Measurements from ENCODE around the gene AUNIP.

AUNIP gene

DNA sequence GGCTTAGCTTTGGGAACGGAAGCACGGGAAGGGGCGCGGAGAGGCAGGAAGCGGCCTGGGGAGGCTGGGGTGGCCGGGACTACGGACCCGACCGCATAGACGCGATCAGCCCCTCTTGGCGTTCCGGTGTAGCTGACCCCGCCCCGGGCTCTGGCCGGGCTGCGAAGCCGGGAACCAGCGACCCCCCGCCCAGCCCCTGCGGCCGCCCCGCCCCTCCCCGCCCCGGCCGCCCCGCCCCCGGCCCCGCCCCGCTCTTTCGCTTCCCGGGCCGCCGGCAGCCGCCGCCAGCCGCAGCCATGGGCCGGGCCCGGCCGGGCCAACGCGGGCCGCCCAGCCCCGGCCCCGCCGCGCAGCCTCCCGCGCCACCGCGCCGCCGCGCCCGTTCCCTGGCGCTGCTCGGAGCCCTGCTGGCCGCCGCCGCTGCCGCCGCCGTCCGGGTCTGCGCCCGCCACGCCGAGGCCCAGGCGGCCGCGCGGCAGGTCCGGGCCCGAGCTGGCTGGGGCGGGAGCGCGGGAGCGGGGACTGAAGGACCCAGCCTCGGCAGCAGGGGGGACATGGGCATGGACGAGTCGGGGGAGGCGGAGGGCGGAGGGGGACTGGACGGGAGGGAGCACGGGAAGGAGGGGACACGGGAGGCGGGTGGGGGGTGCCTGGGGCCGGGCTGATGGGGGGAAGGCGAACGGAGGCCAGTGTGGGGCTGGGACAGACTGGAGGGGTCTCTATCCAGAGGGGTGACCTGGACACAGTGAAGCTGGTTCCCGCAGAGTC, 59.1 kb downstream of the AUNIP start, which contains the start of gene SELENON:
SELENON (plus strand) TSS at position 259 of the 768 bp plus-strand sequence; CDS start at position 297, 38 bp downstream.
- H3K9me3 ChIP-seq (ENCODE audit: control insufficient read depth in 2 of 2, low read length in 2 of 2): no peaks in the 10 kb centered on the region
- H3K4me1 ChIP-seq (ENCODE audit: control insufficient read depth, insufficient read depth, low read length): peaks cover 53% of the 10 kb centered on the region
- peak within 1 kb of the TSS; percentile 63 to 84 for H3K4me3 ChIP-seq (ENCODE audit: low read length in 2 of 2)
- H3K27me3 ChIP-seq (ENCODE audit: control insufficient read depth in 1 of 2, insufficient read depth in 2 of 2, low read length in 2 of 2): no peaks in the 10 kb centered on the region
- peaks cover under 1 to 3% of the 10 kb centered on the region in 2 donors for H3K36me3 ChIP-seq (ENCODE audit: control insufficient read depth in 2 of 2, insufficient read depth in 2 of 2, low read length in 2 of 2)
- peak within 1 kb of the TSS; percentile 75 to 76 for H3K9ac ChIP-seq (ENCODE audit: low read length in 2 of 2)
- peak within 1 kb of the TSS; percentile 75 for H3K27ac ChIP-seq (ENCODE audit: low read length)

DNA sequence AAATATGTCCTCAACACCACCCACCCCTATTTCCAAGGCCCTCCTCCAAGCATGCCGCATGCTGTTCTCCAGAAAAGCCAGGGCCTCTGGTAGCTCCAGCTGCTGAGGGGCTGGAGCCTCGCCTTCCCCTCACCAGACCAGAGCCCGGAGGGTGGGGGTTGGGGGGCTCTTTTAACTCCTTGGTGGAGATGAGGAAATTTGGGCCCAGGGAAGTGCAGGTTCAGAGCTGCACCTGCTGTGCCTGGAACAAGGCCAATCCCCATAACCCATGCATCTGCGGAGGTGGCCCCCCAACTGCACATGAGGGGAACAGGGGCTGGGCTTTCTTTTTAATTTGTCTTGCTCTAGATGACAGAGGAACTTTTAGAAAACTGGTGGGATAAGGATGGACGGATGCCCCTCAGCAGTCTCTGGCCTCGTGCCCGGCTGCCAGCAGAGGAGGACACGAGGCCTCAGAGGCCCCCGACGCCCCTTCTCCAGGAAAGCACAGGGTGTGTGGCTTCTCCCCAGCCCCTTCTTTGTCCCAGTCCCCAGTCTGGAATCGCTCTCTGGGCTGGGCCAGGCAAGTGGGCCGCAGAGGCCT, 59.8 kb downstream of the AUNIP start:
- peak overlapping the region; percentile 75 to 76 for H3K9ac ChIP-seq (ENCODE audit: low read length in 2 of 2)
- peaks cover 48% of the 10 kb centered on the region for H3K4me1 ChIP-seq (ENCODE audit: control insufficient read depth, insufficient read depth, low read length)
- peak overlapping the region; percentile 42 to 74 for H3K4me3 ChIP-seq (ENCODE audit: low read length in 2 of 2)

DNA sequence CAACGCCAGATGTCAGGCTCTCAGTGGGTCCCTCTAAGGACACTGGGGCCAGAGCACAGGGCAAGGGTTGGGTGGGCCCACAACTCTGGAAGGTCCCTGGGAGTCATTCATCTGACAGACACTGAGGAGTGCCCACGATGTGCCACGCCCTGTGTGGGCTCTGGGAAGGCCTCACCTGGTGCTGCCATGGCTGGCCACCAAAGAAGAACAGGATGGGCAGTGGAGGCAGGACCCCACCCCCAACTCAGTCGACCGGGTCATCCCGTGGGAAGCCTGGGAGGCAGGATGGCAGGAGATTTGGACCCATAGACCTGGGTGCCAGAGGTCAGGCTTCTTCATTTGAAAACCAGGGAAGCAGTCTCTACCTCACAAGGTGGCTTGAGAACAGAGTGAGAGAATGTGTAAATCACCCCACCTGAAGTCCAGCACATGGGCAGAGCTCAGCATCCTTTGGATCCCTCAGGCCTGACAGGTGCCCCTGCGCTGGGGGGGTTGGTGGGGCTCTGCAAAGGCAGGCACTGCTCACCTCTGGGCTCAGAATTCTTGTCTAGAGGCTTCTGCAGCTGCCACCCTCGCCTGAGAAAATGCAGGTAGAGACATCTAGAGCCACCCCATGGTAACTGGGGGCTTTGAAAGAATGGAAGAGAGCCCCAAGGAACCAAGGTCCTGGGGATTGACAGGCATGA, 60.4 kb downstream of the AUNIP start:
- Histone ChIP-seq H3K9ac (ENCODE audit: low read length in 2 of 2) (no peak overlapping the region), H3K9me3 (ENCODE audit: control insufficient read depth in 2 of 2, low read length in 2 of 2) (no peaks in the 10 kb centered on the region), H3K27me3 (ENCODE audit: control insufficient read depth in 1 of 2, insufficient read depth in 2 of 2, low read length in 2 of 2) (no peaks in the 10 kb centered on the region), H3K4me1 (ENCODE audit: control insufficient read depth, insufficient read depth, low read length) (peaks cover 44% of the 10 kb centered on the region), H3K27ac (ENCODE audit: low read length) (peak overlapping the region; percentile 75), H3K36me3 (ENCODE audit: control insufficient read depth in 2 of 2, insufficient read depth in 2 of 2, low read length in 2 of 2) (no peaks in the 10 kb centered on the region), H3K4me3 (ENCODE audit: low read length in 2 of 2) (no peak overlapping the region)

More for the DNA sequence above, 59.8 kb downstream of the AUNIP start:
- H3K27me3 ChIP-seq (ENCODE audit: control insufficient read depth in 1 of 2, insufficient read depth in 2 of 2, low read length in 2 of 2): no peaks in the 10 kb centered on the region
- no peaks in the 10 kb centered on the region for H3K36me3 ChIP-seq (ENCODE audit: control insufficient read depth in 2 of 2, insufficient read depth in 2 of 2, low read length in 2 of 2)
- H3K9me3 ChIP-seq (ENCODE audit: control insufficient read depth in 2 of 2, low read length in 2 of 2): no peaks in the 10 kb centered on the region
- peak overlapping the region; percentile 75 for H3K27ac ChIP-seq (ENCODE audit: low read length)

DNA sequence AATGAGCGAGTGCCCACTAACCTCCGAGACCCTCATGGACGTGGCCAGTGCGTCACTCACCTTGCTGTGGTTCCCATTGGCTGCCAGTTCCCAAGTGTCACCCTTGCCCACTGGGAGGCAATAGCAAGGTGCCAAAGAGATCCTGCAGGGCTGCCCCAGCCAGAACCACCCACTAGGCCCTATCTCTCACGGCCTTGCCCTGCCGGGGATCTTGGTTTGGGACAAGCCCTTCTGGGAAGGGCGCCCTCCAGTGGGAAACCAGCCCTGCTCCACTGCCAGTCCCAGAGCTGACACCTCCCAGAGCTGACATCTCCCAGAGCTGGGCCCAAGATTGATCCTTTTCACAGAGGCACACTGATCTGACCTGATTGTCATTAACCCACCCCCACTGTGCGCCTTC, 61.3 kb downstream of the AUNIP start:
- Histone ChIP-seq H3K27me3 (ENCODE audit: control insufficient read depth in 1 of 2, insufficient read depth in 2 of 2, low read length in 2 of 2) (no peaks in the 10 kb centered on the region), H3K36me3 (ENCODE audit: control insufficient read depth in 2 of 2, insufficient read depth in 2 of 2, low read length in 2 of 2) (no peaks in the 10 kb centered on the region), H3K9ac (ENCODE audit: low read length in 2 of 2) (no peak overlapping the region), H3K4me3 (ENCODE audit: low read length in 2 of 2) (no peak overlapping the region), H3K4me1 (ENCODE audit: control insufficient read depth, insufficient read depth, low read length) (peaks cover 43% of the 10 kb centered on the region), H3K9me3 (ENCODE audit: control insufficient read depth in 2 of 2, low read length in 2 of 2) (no peaks in the 10 kb centered on the region), H3K27ac (ENCODE audit: low read length) (no peak overlapping the region)

DNA sequence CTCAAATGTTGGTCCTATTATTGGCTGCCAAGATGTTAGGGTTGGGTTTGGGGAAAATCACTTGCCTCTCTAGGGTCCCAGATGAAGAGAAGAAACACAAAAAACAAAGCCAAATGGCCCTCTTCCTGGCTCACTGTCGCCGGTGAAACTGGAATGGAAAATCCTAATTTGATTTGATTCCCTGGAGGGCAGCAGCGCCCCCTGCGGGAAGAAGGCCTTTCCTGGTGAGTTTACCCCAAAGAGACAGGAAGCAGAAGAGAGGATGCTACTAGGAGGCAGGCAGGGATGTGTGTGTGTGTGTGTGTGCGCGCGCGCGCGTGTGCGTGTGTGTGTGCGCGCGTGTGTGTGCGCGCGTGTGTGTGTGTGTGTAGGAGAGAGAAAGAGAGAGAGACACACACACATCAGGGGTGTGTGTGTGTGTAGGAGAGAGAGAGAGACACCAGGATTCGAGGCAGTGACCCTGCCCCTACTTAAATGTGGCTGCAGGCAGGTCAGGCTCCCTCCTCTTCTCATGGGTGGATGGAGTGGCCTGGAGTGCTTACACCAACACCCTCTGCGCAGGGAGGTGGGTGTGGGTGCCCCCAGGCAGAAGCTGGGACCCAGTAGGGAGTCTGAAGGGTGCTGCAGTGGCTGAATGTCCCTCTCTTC, 62.3 kb downstream of the AUNIP start:
- H3K27ac ChIP-seq (ENCODE audit: low read length): no peak overlapping the region
- H3K4me1 ChIP-seq (ENCODE audit: control insufficient read depth, insufficient read depth, low read length): peaks cover 37% of the 10 kb centered on the region
- H3K36me3 ChIP-seq (ENCODE audit: control insufficient read depth in 2 of 2, insufficient read depth in 2 of 2, low read length in 2 of 2): no peaks in the 10 kb centered on the region
- no peaks in the 10 kb centered on the region for H3K9me3 ChIP-seq (ENCODE audit: control insufficient read depth in 2 of 2, low read length in 2 of 2)
- H3K9ac ChIP-seq (ENCODE audit: low read length in 2 of 2): peak overlapping the region in 1 of 2 donors; percentile 47
- peak overlapping the region in 1 of 2 donors; percentile 47 for H3K4me3 ChIP-seq (ENCODE audit: low read length in 2 of 2)
- no peaks in the 10 kb centered on the region for H3K27me3 ChIP-seq (ENCODE audit: control insufficient read depth in 1 of 2, insufficient read depth in 2 of 2, low read length in 2 of 2)

DNA sequence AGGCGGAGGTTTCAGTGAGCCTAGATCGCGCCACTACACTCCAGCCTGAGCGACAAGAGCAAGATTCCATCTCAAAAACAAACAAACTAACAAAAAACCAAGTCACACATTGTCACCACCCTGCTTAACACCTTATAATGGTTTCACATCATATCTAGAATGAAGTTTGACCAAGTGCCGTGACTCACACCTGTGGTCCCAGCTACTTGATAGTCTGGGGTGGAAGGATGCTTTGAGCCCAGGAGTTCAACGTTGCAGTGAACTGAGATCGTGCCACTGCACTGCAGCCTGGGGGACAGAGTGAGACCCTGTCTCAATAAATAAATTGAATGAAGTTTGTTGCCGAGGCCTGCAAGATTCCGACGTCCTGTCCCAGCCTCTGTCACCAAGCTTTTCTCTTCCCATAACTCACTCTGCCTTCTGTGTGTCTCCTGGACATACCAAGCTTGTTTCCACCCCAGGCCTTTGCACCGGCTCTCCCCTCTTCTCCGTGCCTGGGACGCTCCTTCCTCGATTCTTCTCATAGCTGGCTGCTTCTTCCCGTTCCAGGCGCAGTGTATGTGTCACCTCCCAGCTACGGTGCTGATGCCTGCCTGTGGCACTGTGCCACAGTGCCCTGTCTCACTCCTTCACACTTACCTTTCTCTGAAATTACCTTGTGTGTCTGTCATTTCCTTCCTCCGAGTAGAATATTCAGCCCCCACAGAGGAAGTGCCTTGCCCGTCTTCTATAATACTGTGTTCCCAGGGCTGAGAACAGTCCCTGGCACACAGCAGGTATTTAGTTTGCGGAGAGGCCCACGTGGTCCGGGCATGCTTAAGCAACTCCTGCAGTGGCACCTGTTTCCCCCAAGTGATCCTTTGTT, 63.1 kb downstream of the AUNIP start:
- H3K27ac ChIP-seq (ENCODE audit: low read length): no peak overlapping the region
- H3K36me3 ChIP-seq (ENCODE audit: control insufficient read depth in 2 of 2, insufficient read depth in 2 of 2, low read length in 2 of 2): no peaks in the 10 kb centered on the region
- H3K4me1 ChIP-seq (ENCODE audit: control insufficient read depth, insufficient read depth, low read length): peaks cover 35% of the 10 kb centered on the region
- no peaks in the 10 kb centered on the region for H3K9me3 ChIP-seq (ENCODE audit: control insufficient read depth in 2 of 2, low read length in 2 of 2)
- peak overlapping the region in 1 of 2 donors; percentile 47 for H3K9ac ChIP-seq (ENCODE audit: low read length in 2 of 2)
- peak overlapping the region in 1 of 2 donors; percentile 47 for H3K4me3 ChIP-seq (ENCODE audit: low read length in 2 of 2)
- no peaks in the 10 kb centered on the region for H3K27me3 ChIP-seq (ENCODE audit: control insufficient read depth in 1 of 2, insufficient read depth in 2 of 2, low read length in 2 of 2)

DNA sequence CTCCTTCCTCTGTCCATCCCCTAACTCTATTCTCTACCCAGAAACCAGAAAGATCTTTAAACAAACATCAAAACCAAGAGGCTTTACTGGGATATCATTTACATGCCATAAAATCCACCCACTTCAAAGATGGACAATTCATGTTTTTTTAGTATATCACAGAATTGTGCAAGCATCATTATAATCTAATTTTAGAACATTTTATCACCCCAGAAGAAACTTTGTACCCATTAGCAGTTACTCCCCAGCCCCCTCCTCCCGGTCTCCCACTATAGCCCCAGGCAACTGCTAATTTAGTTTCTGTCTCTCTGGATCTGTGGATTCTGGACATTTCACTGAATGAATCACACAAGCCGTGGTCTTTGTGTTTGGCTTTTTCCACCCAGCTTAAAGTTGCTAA, 64.0 kb downstream of the AUNIP start:
- no peak overlapping the region for H3K4me3 ChIP-seq (ENCODE audit: low read length in 2 of 2)
- H3K4me1 ChIP-seq (ENCODE audit: control insufficient read depth, insufficient read depth, low read length): peaks cover 28% of the 10 kb centered on the region
- no peaks in the 10 kb centered on the region for H3K27me3 ChIP-seq (ENCODE audit: control insufficient read depth in 1 of 2, insufficient read depth in 2 of 2, low read length in 2 of 2)
- H3K9me3 ChIP-seq (ENCODE audit: control insufficient read depth in 2 of 2, low read length in 2 of 2): no peaks in the 10 kb centered on the region
- no peaks in the 10 kb centered on the region for H3K36me3 ChIP-seq (ENCODE audit: control insufficient read depth in 2 of 2, insufficient read depth in 2 of 2, low read length in 2 of 2)
- no peak overlapping the region for H3K9ac ChIP-seq (ENCODE audit: low read length in 2 of 2)
- no peak overlapping the region for H3K27ac ChIP-seq (ENCODE audit: low read length)

DNA sequence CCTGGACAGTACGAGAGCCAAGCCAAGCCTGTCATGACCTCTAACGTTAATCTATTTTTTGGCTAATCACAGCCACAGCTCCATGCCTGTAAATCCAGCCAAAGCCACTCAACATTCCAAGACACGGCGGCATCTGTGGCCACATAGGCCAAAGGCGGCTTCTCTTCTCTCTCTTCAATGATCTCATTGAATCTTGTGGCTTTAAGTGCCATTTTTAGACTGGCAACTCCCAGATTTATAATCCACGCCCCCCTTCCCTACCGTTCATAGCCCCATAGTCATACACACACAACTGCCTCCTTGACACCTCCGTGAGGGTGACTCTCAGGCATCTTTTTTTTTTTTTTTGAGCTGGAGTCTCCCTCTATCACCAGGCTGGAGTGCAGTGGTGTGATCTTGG, 64.9 kb downstream of the AUNIP start:
- Histone ChIP-seq H3K27ac (ENCODE audit: low read length) (no peak overlapping the region), H3K9me3 (ENCODE audit: control insufficient read depth in 2 of 2, low read length in 2 of 2) (no peaks in the 10 kb centered on the region), H3K27me3 (ENCODE audit: control insufficient read depth in 1 of 2, insufficient read depth in 2 of 2, low read length in 2 of 2) (no peaks in the 10 kb centered on the region), H3K4me1 (ENCODE audit: control insufficient read depth, insufficient read depth, low read length) (peaks cover 23% of the 10 kb centered on the region), H3K36me3 (ENCODE audit: control insufficient read depth in 2 of 2, insufficient read depth in 2 of 2, low read length in 2 of 2) (no peaks in the 10 kb centered on the region), H3K4me3 (ENCODE audit: low read length in 2 of 2) (no peak overlapping the region), H3K9ac (ENCODE audit: low read length in 2 of 2) (no peak overlapping the region)

DNA sequence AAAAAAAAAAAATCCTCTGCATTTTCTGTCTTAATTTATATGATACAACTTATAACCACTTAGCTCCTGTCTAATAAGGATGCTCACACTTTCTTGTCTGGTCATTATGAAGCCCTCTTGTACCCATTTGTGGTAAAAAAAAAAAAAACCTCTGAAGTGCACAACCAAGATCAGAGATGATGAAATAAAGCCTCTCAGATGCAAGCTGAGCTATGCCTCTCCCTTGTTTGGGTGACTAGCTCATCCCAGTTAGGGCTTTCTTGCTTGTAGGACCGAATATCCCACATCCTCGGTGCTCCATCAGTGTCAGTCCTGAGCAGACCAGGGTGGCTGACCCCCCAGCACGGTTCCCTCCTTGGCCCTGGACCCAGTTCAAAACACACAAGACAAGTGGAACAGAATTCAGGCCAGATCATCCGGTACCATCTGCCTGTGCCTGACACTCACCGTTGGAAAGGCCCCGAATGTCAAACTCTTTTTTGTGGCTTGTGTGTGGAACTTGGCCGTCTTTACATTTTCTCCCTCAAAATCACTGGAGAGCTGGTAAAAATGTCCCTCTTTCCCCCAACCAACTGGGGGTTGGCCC, 65.6 kb downstream of the AUNIP start:
- no peaks in the 10 kb centered on the region for H3K36me3 ChIP-seq (ENCODE audit: control insufficient read depth in 2 of 2, insufficient read depth in 2 of 2, low read length in 2 of 2)
- H3K9ac ChIP-seq (ENCODE audit: low read length in 2 of 2): no peak overlapping the region
- no peaks in the 10 kb centered on the region for H3K27me3 ChIP-seq (ENCODE audit: control insufficient read depth in 1 of 2, insufficient read depth in 2 of 2, low read length in 2 of 2)
- H3K4me3 ChIP-seq (ENCODE audit: low read length in 2 of 2): no peak overlapping the region
- H3K9me3 ChIP-seq (ENCODE audit: control insufficient read depth in 2 of 2, low read length in 2 of 2): no peaks in the 10 kb centered on the region
- H3K27ac ChIP-seq (ENCODE audit: low read length): no peak overlapping the region
- peaks cover 19% of the 10 kb centered on the region for H3K4me1 ChIP-seq (ENCODE audit: control insufficient read depth, insufficient read depth, low read length)

Data from stomach smooth muscle (tissue), 2 donors.